Embryonic facial prominence (tissue), 1 donor: ENCODE data around the gene MYCBP2.
A peak's percentile ranks its signal among the peaks of the same experiment; 100 is the strongest.
"Not testable (repeated sequence)": the region's sequence is repeated elsewhere in the genome, so short reads cannot be mapped to it uniquely, and the experiment has no call there.

Experiments used
- DNase-seq: peaks from one replicate; pipeline ENCODE4 v3.0.0-alpha.2; 2016; ENCODE audit errors: extremely low spot score

The MYCBP2 gene

DNA sequence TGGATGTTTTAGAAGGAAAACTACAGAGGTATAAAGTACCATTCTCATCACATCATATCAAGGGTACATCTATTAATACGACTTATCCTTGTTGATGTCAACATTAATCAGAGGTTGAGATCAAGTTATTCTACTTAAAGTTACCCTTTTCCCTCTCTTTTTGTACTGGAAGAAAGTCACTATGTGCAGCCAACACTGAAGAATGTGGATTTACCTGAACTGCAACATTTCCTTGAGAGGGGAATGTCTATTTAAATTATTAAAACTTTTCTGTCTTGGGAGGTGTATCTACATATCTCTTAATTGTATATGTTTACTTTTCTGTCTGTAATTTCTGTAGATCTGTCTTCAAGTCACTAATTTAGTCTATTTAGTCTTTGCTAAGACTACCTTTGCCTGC lies 297.5 kb downstream of the MYCBP2 start:
- DNase-seq: no peak

DNA sequence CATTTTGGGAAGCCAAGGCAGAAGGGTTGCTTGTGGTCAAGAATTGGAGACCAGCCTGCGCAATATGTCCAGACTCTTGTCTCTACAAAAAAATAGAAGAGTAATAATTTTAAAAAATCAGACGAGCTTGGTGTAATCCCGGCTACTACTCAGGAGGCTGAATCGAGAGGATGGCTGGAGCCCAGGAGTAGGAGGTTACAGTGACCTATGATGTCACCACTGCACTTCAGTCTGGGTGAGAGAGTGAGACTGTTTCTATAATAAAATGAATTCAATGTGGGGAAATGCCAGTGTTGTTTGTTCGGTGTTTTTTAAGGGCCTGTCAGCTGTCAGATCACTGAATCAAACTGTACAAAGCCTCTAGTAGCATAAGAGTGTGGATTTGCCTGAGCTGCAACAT lies 298.7 kb downstream of the MYCBP2 start:
- DNase-seq: no peak

DNA sequence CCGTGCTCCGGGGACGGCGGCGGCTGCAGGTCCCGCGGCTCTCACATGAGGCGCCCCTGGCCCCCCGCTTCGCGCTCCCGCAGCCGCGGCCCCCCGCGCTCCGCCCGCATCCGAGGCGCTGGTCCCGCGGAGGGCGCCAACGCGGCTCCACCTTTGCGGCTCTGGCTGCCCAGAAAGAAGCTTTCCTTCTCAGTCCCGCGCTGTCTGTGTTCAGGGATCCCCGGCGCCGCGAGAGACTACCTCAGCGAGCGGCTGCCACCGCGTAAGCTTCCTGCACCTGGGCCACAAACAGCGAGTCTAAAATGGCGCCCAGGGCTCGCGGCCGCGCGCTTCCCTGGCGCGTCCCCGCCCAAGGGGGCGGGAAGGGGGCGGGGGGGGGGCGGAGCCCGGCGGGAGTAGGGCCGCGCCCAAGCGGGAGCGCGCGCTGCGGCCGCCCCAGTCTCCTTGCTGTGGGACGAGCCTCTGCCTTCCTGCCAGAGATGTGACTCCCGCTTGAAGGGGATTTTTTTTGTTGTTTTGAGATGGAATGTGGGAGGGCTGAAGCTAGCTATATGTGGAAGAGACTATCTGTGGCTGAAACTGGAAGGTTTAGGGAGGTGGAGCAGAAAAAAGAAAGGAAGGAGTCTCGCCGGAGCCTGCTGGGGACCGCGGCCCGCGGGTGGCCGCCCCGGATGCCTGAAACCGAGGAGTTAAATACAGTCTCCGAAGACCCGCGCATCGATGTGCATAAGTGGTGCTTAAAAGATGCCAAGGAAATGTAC lies 299.9 kb downstream of the MYCBP2 start, which contains the start of gene FBXL3:
Gene FBXL3, minus strand, starts transcription at position 299 of the 761 bp plus-strand sequence. CDS start 5,299 bp downstream, outside the sequence.
- peak; percentile 75 for DNase-seq

DNA sequence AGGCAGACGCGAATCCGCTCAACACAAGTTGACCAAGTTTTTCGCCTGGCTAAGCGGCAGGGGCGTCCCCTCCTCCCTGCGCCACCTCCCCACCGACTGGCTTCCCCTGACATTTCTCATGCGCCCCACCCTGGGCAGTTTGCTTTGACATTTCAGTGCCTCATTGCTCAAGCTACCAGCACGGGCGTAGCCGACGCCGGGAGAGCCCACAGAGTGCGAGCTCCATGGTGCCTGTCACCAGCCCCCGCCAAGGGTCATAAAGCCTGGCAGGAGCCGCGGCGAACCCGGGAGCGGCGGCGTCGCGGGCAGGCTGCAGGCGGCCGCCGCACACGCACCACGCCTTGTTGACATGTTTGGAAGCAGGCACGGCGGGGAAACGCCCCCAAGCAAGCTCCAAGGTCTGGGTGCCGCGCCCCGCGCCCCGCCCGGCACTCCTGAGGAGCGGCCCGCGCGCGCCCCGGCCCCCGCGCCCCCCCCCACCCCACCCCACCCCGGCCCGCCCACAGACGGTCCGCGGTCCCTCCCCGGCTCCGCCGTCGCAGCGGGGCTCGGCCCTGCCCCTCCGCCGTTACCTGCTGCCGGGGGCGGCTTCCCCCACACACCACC lies 300.5 kb downstream of the MYCBP2 start:
- no peak for DNase-seq

DNA sequence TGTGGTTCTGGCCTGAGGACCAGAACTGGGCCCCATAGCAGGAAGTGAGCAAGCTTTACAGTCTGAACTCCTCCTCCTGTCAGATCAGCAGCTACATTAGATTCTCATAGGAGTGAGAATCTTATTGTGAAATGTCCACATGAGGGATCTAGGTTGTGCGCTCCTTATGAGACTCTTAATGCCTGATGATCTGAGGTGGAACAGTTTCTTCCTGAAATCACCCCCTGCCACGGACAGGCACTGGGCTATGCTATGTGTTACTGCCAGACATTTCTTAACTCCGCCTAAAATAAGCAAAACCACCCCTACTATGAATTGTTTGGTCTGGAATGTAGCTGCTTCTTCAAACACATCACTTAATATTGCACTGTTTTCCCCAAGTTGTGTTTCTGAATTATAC lies 304.6 kb downstream of the MYCBP2 start:
- no peak for DNase-seq

DNA sequence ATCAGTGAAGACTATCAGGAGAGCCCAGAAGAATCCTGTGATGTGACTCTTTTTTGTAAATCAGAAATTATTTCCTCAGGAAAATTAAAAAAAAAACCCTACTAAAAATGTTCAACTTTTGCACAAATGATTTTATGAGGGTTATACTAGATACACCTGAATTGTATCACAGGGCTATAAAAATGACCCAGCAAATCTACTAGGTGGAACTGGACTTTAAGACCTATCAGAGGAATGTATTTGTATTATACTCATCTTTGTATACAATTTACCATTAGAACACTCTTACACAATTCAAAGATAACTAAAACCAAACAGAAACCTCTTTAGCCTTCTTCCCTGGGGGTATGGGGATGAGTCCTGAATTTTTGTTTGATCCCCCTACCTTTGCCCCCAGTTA lies 307.1 kb downstream of the MYCBP2 start:
- DNase-seq: no peak

DNA sequence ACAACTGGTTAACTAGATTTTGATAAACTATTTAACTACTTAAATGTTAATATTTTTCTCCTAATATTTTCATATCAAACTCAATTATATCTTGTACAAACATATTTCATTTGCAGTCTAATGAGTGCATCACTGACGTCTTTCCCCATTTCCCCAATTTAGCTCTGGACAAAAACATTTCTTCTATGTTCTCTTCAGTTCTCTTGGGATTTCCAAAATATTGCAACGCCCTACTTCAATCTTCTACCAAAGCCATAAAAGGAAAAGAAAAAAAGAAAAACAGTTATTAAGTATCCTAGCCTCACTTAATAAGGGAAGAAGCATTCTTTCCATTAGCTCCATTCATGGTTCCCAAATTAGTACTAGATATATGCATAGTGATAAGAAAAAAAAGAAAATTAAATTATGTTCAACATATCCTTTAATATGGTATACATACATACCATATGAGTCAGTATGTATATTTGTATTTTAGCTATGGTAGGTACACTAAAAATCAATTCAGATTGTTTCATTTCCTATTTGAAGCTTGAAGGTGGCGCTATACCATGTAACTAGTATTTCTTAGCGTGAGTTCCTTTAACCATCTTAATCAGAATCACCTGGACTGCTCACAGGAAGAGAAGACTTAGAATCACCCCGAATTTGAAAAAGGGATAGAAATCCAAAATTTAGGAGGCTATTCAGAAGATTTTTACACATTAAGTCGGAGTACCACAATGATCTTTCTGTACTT lies 309.8 kb downstream of the MYCBP2 start:
- no peak for DNase-seq

DNA sequence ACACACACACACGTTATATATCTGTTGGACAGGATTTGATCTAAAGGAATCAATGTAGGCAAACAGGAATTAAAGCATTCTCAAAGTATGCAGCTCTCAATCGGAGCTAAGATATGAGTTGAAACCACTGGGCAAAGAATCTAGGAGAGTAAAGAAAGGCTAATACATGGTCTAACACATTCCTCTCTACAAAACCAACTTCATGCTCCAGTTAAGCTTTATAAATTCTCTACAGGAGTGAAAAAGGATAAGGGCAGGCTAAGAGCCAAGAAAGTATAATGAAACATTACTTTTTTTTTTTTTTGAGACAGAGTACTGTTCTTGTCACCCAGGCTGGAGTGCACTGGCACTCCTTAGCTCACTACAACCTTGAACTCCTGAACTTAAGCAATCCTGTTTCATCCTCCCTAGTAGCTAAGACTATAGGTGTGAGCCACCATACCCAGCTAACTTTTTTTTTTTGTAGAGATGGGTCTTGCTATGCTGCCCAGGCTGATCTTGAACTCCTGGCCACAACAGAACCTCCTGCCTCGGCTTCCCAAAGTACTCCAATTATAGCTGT lies 310.6 kb downstream of the MYCBP2 start:
- DNase-seq: no peak

DNA sequence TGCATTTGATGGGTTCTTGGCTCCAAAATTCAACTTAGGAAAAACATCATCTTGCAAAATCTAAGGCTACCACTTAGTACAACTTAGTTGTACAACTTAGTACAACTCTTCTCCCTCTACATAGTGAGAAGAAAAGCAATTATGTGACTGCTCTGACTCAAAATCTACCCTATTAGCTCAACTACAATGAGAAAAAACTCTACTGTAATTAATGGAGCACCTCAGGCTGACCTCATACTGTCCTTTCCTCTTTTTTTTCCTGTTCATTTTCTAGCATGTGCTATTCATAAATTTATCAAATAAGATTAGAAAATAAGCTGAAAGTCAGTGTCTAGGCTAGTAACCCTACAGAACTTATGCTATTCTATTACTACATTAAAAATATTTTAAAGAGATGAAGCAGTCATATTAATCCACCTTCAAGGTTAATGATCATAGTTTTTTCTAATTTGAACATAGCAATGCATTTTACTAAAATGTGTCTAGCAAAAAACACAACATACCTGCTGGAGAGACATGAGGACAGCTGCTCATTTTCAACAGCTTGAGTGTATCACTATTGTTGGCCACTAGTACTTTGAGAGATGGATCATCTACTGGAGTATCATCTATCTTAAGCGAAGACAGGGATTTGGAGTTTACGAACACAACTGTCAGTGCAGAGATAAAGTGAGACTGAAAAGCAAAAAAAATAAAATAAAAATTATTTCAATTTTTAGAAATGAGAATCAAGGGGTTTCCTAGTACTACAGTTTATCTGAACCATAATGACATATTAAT lies 311.8 kb downstream of the MYCBP2 start:
- DNase-seq: no peak

DNA sequence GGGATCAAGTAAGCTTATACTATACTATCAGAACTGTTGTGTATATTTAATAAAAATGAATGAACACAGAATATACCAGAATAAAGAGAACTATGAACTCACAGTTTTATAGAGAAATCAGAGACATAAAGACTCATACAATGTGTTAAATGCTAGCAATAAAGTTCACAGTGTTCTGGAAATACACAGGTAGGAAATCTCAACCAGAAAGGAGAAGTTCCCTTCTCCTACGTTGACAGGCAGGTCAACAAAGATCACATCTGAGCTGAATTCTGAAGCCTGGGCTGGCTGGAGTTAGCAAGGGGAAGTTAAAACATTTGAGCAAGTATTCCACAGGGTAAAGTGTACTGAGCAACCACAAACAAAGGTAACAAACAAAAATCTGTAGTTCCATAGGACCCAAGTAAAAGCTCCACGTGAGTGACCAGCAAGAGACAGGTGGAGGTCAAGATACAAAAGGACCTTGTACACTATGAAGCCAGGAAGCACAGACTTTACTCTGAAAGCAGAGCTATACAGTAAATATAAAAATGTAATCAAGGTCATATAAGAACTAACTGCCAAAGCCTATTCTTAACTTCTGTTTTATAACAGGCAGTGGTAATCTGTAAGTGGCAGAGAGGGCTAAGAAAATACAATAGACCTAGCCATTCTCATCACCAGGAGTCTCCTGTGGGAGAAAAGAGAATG lies 312.9 kb downstream of the MYCBP2 start:
- DNase-seq: no peak

DNA sequence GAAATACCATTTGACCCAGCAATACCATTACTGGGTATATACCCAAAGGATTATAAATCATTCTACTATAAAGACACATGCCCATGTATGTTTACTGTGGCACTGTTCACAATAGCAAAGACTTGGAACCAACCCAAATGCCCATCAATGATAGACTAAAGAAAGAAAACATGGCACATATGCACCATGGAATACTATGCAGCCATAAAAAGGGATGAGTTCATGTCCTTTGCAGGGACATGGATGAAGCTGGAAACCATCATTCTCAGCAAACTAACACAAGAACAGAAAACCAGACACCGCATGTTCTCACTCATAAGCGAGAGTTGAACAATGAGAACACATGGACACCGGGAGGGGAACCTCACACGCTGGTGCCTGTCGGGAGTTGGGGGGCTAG lies 317.2 kb downstream of the MYCBP2 start:
- DNase-seq: not testable (repeated sequence)

DNA sequence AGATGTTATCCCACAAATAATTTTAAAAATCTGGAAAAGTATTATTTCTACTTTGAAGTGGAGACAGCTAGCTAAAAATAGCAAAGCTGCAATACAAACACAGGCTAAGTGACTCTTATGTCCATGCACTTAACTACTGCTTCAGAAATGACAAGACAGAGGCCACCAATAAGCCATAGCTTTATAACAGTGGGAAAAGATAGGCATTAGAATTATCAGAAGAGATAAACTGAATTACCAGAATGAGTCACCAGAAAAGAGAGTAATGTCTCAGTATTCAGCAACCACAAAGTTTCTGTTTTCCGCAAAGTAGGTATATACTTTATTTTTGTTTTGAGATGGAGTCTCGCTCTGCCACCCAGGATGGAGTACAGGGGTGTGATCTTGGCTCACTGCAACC lies 317.9 kb downstream of the MYCBP2 start:
- no peak for DNase-seq

DNA sequence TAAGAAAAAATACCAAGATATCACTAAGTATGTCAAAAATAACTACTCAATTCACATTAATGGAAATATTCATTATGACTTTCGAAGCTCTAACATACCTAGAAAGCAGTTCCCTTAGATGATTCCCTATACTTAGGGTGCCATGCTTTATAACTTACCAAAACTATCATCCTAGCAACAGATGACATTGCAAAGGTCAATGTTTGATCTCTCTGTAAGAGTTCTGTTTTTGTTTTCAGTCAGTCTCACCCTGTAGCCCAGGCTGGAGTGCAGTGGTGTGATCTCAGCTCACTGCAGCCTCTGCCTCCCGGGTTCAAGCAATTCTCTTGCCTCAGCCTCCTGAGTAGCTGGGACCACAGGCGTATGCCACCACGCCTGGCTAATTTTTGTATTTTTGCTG lies 318.6 kb downstream of the MYCBP2 start:
- DNase-seq: not testable (repeated sequence)

DNA sequence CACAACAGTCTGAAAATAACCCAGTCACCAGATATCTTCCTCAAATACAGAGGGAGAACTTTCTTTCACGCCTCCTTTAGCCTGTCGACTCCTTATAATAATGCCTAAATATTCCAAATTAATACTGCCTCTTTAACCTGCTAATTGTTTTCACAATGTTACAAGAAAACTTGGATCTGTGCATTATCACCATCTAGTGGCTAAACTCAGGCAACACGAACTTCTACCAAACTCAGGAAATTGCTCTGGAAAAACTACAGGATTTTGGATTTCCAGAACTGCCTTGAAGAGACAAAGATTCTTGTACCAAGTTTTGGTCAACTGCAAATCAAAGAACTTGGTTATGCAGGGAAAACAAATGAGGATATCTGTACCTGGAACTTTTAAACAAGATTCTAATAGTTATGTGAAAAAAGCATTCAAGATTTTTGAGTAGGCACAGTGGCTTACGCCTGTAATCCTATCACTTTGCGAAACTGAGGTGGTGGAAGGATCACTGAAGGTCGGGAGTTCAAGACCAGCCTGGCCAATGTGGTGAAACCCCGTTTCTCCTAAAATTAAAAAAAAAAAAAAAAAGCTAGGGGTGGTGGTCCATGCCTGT lies 324.2 kb downstream of the MYCBP2 start:
- no peak for DNase-seq

DNA sequence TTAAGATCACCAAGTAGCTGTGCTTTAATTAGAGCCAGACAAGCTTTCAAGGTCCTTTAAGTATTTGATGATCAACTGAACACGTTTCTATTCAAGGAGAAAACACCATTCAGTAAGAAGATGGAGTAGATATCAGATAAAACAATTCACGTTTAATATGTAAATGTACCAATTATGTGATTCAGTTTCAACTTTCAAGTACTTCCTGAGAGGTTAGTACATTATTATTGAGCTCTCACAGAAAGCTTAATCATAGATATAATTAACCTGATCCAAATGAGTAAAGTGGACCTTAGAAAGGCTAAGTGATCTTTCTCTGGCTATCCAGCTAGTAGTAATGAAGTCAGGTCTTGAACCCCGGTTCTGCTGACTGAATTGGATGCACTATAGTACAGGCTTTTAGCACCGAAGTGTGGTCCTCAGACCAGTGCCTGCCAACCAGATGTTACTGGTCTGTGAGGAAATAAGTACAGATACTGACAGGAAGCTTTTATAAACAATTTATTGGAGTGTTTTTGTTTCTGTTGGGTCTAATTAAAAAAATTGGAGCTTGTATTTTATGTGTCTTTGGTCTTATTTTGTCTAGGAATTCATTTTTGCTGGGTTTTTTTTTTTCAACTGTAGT lies 324.8 kb downstream of the MYCBP2 start:
- DNase-seq: no peak

DNA sequence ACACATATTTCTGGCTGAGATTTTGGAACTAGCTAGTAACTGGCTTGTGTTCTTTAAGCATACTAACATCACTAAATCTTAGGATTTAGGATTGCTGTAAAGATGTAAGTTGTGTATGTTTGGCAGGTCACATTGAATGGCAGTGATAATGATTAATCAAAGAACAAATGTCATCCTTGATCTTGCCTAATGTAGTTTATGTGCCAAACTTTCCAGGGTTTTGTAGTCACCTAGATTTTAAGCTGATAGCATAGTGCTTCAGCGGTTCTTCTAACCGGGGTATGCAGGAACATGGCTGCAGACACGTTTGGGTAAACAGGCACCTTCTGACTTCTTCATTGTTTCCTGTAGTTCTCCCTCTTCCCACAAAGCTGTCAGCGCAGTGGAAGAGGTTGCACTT lies 325.4 kb downstream of the MYCBP2 start:
- no peak for DNase-seq

DNA sequence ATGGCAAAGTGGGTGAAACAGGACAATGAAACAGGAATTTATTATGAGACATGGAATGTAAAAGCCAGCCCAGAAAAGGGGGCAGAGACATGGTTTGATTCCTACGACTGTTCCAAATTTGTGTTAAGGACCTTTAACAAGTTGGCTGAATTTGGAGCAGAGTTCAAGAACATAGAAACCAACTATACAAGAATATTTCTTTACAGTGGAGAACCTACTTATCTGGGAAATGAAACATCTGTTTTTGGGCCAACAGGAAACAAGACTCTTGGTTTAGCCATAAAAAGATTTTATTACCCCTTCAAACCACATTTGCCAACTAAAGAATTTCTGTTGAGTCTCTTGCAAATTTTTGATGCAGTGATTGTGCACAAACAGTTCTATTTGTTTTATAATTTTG lies 326.4 kb downstream of the MYCBP2 start:
- no peak for DNase-seq
